Measurements from ENCODE around the gene HYLS1.
"Not testable (repeated sequence)": the region's sequence is repeated elsewhere in the genome, so short reads cannot be mapped to it uniquely, and the experiment has no call there.

HYLS1 gene

GRCh38 chr11:125902927-125903710, 15.7 kb downstream of the HYLS1 start, which contains the start of gene PUS3:
PUS3 (minus strand) TSS chr11:125903206; CDS start chr11:125896284, 6,922 bp downstream.
- peak; percentile 60 to 81 for DNase-seq (ENCODE audit: extremely low read depth in 1 of 2, low read depth in 1 of 2)

- no peak for DNase-seq (ENCODE audit: extremely low read depth in 1 of 2, low read depth in 1 of 2)
These were observed 16.5 kb downstream of the HYLS1 start, which contains the start of gene DDX25 for GRCh38 chr11:125903711-125904659. DDX25 (plus strand) TSS chr11:125904508; CDS start chr11:125904518, 10 bp downstream.

GRCh38 chr11:125904678-125905077, 17.2 kb downstream of the HYLS1 start:
- no peak for DNase-seq (ENCODE audit: extremely low read depth in 1 of 2, low read depth in 1 of 2)

- DNase-seq (ENCODE audit: extremely low read depth in 1 of 2, low read depth in 1 of 2), result no peak
These were observed 22.9 kb downstream of the HYLS1 start for GRCh38 chr11:125910226-125910849.

GRCh38 chr11:125914601-125915000, 27.1 kb downstream of the HYLS1 start:
- not testable (repeated sequence) for DNase-seq (ENCODE audit: extremely low read depth in 1 of 2, low read depth in 1 of 2)

- DNase-seq (ENCODE audit: extremely low read depth in 1 of 2, low read depth in 1 of 2), result no peak
These were observed 29.3 kb downstream of the HYLS1 start for GRCh38 chr11:125916683-125917347.

- DNase-seq (ENCODE audit: extremely low read depth in 1 of 2, low read depth in 1 of 2), result no peak
These were observed 30.8 kb downstream of the HYLS1 start for GRCh38 chr11:125918140-125918840.

GRCh38 chr11:125921042-125921441, 33.6 kb downstream of the HYLS1 start:
- DNase-seq (ENCODE audit: extremely low read depth in 1 of 2, low read depth in 1 of 2), result no peak

GRCh38 chr11:125922156-125922555, 34.7 kb downstream of the HYLS1 start:
- DNase-seq (ENCODE audit: extremely low read depth in 1 of 2, low read depth in 1 of 2), result no peak

GRCh38 chr11:125923012-125923579, 35.6 kb downstream of the HYLS1 start:
- no peak for DNase-seq (ENCODE audit: extremely low read depth in 1 of 2, low read depth in 1 of 2)

- DNase-seq (ENCODE audit: extremely low read depth in 1 of 2, low read depth in 1 of 2), result no peak
These were observed 36.2 kb downstream of the HYLS1 start for GRCh38 chr11:125923633-125924032.

- DNase-seq (ENCODE audit: extremely low read depth in 1 of 2, low read depth in 1 of 2), result no peak
These were observed 37.0 kb downstream of the HYLS1 start for GRCh38 chr11:125924384-125925007.

- DNase-seq (ENCODE audit: extremely low read depth in 1 of 2, low read depth in 1 of 2), result no peak
These were observed 37.8 kb downstream of the HYLS1 start for GRCh38 chr11:125925247-125925740.

- no peak for DNase-seq (ENCODE audit: extremely low read depth in 1 of 2, low read depth in 1 of 2)
These were observed 38.3 kb downstream of the HYLS1 start for GRCh38 chr11:125925804-125926203.

GRCh38 chr11:125926682-125927081, 39.2 kb downstream of the HYLS1 start:
- no peak for DNase-seq (ENCODE audit: extremely low read depth in 1 of 2, low read depth in 1 of 2)

- DNase-seq (ENCODE audit: extremely low read depth in 1 of 2, low read depth in 1 of 2), result no peak
These were observed 42.1 kb downstream of the HYLS1 start for GRCh38 chr11:125929445-125930075.

- no peak for DNase-seq (ENCODE audit: extremely low read depth in 1 of 2, low read depth in 1 of 2)
These were observed 42.6 kb downstream of the HYLS1 start for GRCh38 chr11:125930076-125930450.

GRCh38 chr11:125931116-125931515, 43.6 kb downstream of the HYLS1 start:
- no peak for DNase-seq (ENCODE audit: extremely low read depth in 1 of 2, low read depth in 1 of 2)

Measured in activated CD8-positive, alpha-beta memory T cell treated with anti-CD3 and anti-CD28 coated beads for 1 hour (primary cell).